K562 (cell line): ENCODE results near the gene FLAD1. TPM values are rescaled to one million over a fixed set of nuclear protein-coding genes. Genes with fewer than 3 reads are reported as not detected.

ENCODE experiments used
- CXXC5 ChIP-seq: fragments of 250-450 bp; sonication (Bioruptor Pico); IDR thresholded peaks from 2 replicates; pipeline ENCODE4 v1.8.0; 2022; ENCODE audit warnings: inconsistent platforms, mild to moderate bottlenecking, moderate library complexity
- E2F3 ChIP-seq: fragments of 250-450 bp; sonication (Bioruptor Pico); IDR thresholded peaks from 2 replicates; pipeline ENCODE4 v1.4.0; 2020; ENCODE audit warnings: mild to moderate bottlenecking
- GATAD2B ChIP-seq: fragments of 450-650 bp; IDR thresholded peaks from 2 replicates; pipeline ENCODE4 v1.6.1; 2017; ENCODE audit warnings: mild to moderate bottlenecking, borderline replicate concordance
- HES1 ChIP-seq: fragments of 450-650 bp; IDR thresholded peaks from 2 replicates; pipeline ENCODE4 v1.6.1; 2016; ENCODE audit warnings: low read depth, mild to moderate bottlenecking, moderate library complexity
- MAFF ChIP-seq: IDR thresholded peaks from 2 replicates; pipeline ENCODE4 v1.6.1; 2012; ENCODE audit warnings: low read length, improper control_type of control experiment
- MEIS2 ChIP-seq: fragments of 450-650 bp; IDR thresholded peaks from 2 replicates; pipeline ENCODE4 v1.6.1; 2014; ENCODE audit warnings: mild to moderate bottlenecking; ENCODE audit not compliant: partially characterized antibody
- NEUROD1 ChIP-seq: fragments of 150-350 bp; IDR thresholded peaks from 2 replicates; pipeline ENCODE4 v1.6.1; 2014; ENCODE audit warnings: borderline replicate concordance, low read length, low read depth; ENCODE audit not compliant: partially characterized antibody
- NRF1 ChIP-seq, 2 experiments: fragments of 450-650 bp; IDR thresholded peaks in 1 of 2; conservative IDR thresholded peaks in 1 of 2; 2 replicates each; pipeline ENCODE4 v1.6.1; 2014; ENCODE audit warnings: mild to moderate bottlenecking in 2 of 2
- TOE1 ChIP-seq, 2 experiments: fragments of 450-650 bp in 1 of 2; sonication (generic) in 1 of 2; formaldehyde crosslinking in 1 of 2; IDR thresholded peaks; 2 replicates each; pipeline versions ENCODE4 v1.7.1 to v1.8.0; 2016 to 2022; ENCODE audit warnings: borderline replicate concordance in 2 of 2, mild to moderate bottlenecking in 2 of 2, antibody characterized with exemption in 1 of 2, inconsistent platforms in 1 of 2, low read depth in 1 of 2, missing genetic modification reagents in 1 of 2, moderate library complexity in 1 of 2
- UBTF ChIP-seq, 2 experiments: IDR thresholded peaks; 2 replicates each; pipeline ENCODE4 v1.6.1; 2012; ENCODE audit warnings: improper control_type of control experiment in 2 of 2, low read depth in 2 of 2, low read length in 2 of 2, borderline replicate concordance in 1 of 2
- YY1 ChIP-seq, 3 experiments: IDR thresholded peaks; 2 replicates each; pipeline ENCODE4 v1.6.1; 2011; ENCODE audit warnings: low read length in 2 of 3, mild to moderate bottlenecking in 2 of 3, moderate library complexity in 2 of 3, borderline replicate concordance in 1 of 3, control low read depth in 1 of 3, low read depth in 1 of 3; ENCODE audit not compliant: insufficient read depth in 3 of 3, insufficient replicate concordance in 2 of 3, control insufficient read depth in 1 of 3, insufficient read length in 1 of 3; ENCODE audit errors: extremely low read depth in 1 of 3
- polyA plus RNA-seq, 8 experiments: library from polyadenylated mRNA; depleted of rRNA in 4 of 8; stranded (reverse) in 5 of 8; unstranded in 3 of 8; fragments of >200 nt; fragmentation: Nextera tagmentation in 2 of 8; fragmentation: Illumina TruSeq in 1 of 8; extraction: Ambion mirVana in 2 of 8; extraction: Trizol in 1 of 8; gene quantifications; 2 replicates each; pipeline versions ENCODE4 v1.2.1 to v1.2.3, GENCODE V29; 2011 to 2014; ENCODE audit warnings: inconsistent platforms in 1 of 8, missing spikeins in 1 of 8
- total RNA-seq, 7 experiments: library from RNA; depleted of rRNA in 6 of 7; stranded (reverse); fragments of >200 nt in 6 of 7; fragmentation: Illumina TruSeq in 2 of 7; extraction: Trizol in 2 of 7; gene quantifications; 2 replicates each; pipeline versions ENCODE4 v1.2.1 to v1.2.3, GENCODE V29; 2011 to 2021; ENCODE audit warnings: low replicate concordance in 1 of 7
- TF ChIP-seq, protein P1 (sequence below): fragments of 450-650 bp; IDR thresholded peaks from 2 replicates; pipeline ENCODE4 v1.6.1; 2018; ENCODE audit not compliant: partially characterized antibody
- TF ChIP-seq, protein P2 (sequence below): fragments of 450-650 bp; formaldehyde crosslinking; IDR thresholded peaks from 2 replicates; pipeline ENCODE4 v1.4.0; 2020; ENCODE audit warnings: mild to moderate bottlenecking, moderate library complexity
- TF ChIP-seq, protein P3 (sequence below), 2 experiments: IDR thresholded peaks; 2 replicates each; pipeline ENCODE4 v1.6.1; 2011; ENCODE audit warnings: borderline replicate concordance in 1 of 2, control low read depth in 1 of 2, low read depth in 1 of 2, low read length in 1 of 2, mild to moderate bottlenecking in 1 of 2, mixed read lengths in 1 of 2, moderate library complexity in 1 of 2; ENCODE audit not compliant: insufficient read depth in 1 of 2, insufficient read length in 1 of 2, poor library complexity in 1 of 2, severe bottlenecking in 1 of 2; ENCODE audit errors: extremely low read depth in 1 of 2

The FLAD1 gene
- total and polyA plus RNA-seq, 9 of the 15 experiments (the other 6 are each of a cell fraction or from before 2014, with no cell fraction given), result 24.9 to 85.8 (median 67.0) TPM

GRCh38 chr1:155000726-155001424 is 17.7 kb downstream of the FLAD1 start (continued):
- TF ChIP-seq, protein P1, sequence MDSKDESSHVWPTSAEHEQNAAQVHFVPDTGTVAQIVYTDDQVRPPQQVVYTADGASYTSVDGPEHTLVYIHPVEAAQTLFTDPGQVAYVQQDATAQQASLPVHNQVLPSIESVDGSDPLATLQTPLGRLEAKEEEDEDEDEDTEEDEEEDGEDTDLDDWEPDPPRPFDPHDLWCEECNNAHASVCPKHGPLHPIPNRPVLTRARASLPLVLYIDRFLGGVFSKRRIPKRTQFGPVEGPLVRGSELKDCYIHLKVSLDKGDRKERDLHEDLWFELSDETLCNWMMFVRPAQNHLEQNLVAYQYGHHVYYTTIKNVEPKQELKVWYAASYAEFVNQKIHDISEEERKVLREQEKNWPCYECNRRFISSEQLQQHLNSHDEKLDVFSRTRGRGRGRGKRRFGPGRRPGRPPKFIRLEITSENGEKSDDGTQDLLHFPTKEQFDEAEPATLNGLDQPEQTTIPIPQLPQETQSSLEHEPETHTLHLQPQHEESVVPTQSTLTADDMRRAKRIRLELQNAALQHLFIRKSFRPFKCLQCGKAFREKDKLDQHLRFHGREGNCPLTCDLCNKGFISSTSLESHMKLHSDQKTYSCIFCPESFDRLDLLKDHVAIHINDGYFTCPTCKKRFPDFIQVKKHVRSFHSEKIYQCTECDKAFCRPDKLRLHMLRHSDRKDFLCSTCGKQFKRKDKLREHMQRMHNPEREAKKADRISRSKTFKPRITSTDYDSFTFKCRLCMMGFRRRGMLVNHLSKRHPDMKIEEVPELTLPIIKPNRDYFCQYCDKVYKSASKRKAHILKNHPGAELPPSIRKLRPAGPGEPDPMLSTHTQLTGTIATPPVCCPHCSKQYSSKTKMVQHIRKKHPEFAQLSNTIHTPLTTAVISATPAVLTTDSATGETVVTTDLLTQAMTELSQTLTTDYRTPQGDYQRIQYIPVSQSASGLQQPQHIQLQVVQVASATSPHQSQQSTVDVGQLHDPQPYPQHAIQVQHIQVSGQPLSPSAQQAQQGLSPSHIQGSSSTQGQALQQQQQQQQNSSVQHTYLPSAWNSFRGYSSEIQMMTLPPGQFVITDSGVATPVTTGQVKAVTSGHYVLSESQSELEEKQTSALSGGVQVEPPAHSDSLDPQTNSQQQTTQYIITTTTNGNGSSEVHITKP, result peak; percentile 91
- peak; percentile 76; the same call in 1 of the 2 replicates for TF ChIP-seq GATAD2B
- TF ChIP-seq, protein P2, sequence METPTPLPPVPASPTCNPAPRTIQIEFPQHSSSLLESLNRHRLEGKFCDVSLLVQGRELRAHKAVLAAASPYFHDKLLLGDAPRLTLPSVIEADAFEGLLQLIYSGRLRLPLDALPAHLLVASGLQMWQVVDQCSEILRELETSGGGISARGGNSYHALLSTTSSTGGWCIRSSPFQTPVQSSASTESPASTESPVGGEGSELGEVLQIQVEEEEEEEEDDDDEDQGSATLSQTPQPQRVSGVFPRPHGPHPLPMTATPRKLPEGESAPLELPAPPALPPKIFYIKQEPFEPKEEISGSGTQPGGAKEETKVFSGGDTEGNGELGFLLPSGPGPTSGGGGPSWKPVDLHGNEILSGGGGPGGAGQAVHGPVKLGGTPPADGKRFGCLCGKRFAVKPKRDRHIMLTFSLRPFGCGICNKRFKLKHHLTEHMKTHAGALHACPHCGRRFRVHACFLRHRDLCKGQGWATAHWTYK (CRISPR knock-in tag), result peak; percentile 58; the same call in 1 of the 2 replicates
- TF ChIP-seq MEIS2, result peak; percentile 4
- TF ChIP-seq, protein P3, sequence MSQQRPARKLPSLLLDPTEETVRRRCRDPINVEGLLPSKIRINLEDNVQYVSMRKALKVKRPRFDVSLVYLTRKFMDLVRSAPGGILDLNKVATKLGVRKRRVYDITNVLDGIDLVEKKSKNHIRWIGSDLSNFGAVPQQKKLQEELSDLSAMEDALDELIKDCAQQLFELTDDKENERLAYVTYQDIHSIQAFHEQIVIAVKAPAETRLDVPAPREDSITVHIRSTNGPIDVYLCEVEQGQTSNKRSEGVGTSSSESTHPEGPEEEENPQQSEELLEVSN (IDR thresholded peaks at IDR 0.05; ENCODE audit: borderline replicate concordance in 1 of 2, extremely low read depth in 1 of 2, insufficient read depth in 1 of 2, insufficient read length in 1 of 2, low read depth in 1 of 2, low read length in 1 of 2, poor library complexity in 1 of 2, severe bottlenecking in 1 of 2), result peak in 1 of 2 experiments; percentile 66
- peak; percentile 100 for TF ChIP-seq NEUROD1
- TF ChIP-seq MAFF, result peak; percentile 16; the same call in 1 of the 2 replicates
- TF ChIP-seq UBTF (IDR thresholded peaks at IDR 0.05; ENCODE audit: borderline replicate concordance in 1 of 2, low read depth in 2 of 2, low read length in 2 of 2), result peak; percentile 22 to 86; a peak in 3 of 4 replicates
- peak; percentile 48; the same call in 1 of the 2 replicates for TF ChIP-seq E2F3 (CRISPR knock-in tag)
- TF ChIP-seq CXXC5 (CRISPR knock-in tag), result peak; percentile 96
- TF ChIP-seq YY1 (IDR thresholded peaks at IDR 0.05; ENCODE audit: borderline replicate concordance in 1 of 3, control insufficient read depth in 1 of 3, extremely low read depth in 1 of 3, insufficient read depth in 3 of 3, insufficient read length in 1 of 3, insufficient replicate concordance in 2 of 3, low read depth in 1 of 3, low read length in 2 of 3), result peak in 1 of 3 experiments; percentile 69
- TF ChIP-seq NRF1 (conservative IDR thresholded peaks at IDR 0.05 in 1 of 2, IDR thresholded peaks at IDR 0.05 in 1 of 2), result peak; percentile 85 to 88
- peak; percentile 98 for TF ChIP-seq TOE1 (IDR thresholded peaks at IDR 0.05; ENCODE audit: borderline replicate concordance)
- TF ChIP-seq TOE1 (CRISPR knock-in tag; IDR thresholded peaks at IDR 0.05; ENCODE audit: borderline replicate concordance, low read depth), result 0 out of 2 replicates have a peak, but pooled peaks have one; percentile 25
- TF ChIP-seq HES1, result peak; percentile 70
